ENCODE results near the gene HCFC1. TPM values are rescaled to one million over a fixed set of nuclear protein-coding genes. Genes with fewer than 3 reads are reported as not detected.

Gene HCFC1
- total and polyA plus RNA-seq, 2 of the 8 experiments (the other 6 are each of a cell fraction or from before 2014, with no cell fraction given), result 24.9 to 117 TPM

GRCh38 chrX:153963546-153963945 is 8.1 kb downstream of the HCFC1 start:
- Histone ChIP-seq H3K4me3 (ENCODE audit: extremely low read depth in 1 of 4, insufficient read depth in 2 of 4, low read depth in 3 of 4, low read length in 4 of 4) (no peak overlapping the region), H3K23ac (ENCODE audit: insufficient read length) (no peak overlapping the region), H4K91ac (replicated peaks; ENCODE audit: insufficient read length, low read length) (no peak overlapping the region), H2AFZ (ENCODE audit: low read length) (no peak overlapping the region), H3K9ac (replicated peaks in 1 of 4; ENCODE audit: extremely low read depth in 1 of 4, low read depth in 3 of 4, low read length in 3 of 4) (no peak overlapping the region), H3K4ac (replicated peaks; ENCODE audit: insufficient read length, low read depth, low read length) (no peak overlapping the region), H3K23me2 (ENCODE audit: low read depth, low read length) (no peaks in the 10 kb centered on the region), H2AK5ac (ENCODE audit: low read depth, low read length) (no peak overlapping the region), H4K5ac (ENCODE audit: insufficient read length, low read depth, low read length) (no peak overlapping the region), H3K14ac (ENCODE audit: insufficient read length) (no peak overlapping the region), H4K20me1 (replicated peaks in 1 of 2; ENCODE audit: control insufficient read depth in 1 of 2, insufficient read depth in 2 of 2, low read length in 2 of 2) (peaks cover 8 to 26% of the 10 kb centered on the region in 2 experiments), H2BK20ac (ENCODE audit: low read length) (no peak overlapping the region), H3K79me1 (ENCODE audit: low read depth, low read length) (no peaks in the 10 kb centered on the region; the same call in 1 of the 2 replicates), H2BK15ac (ENCODE audit: low read length) (no peak overlapping the region), H3K56ac (replicated peaks; ENCODE audit: insufficient read length, low read depth, low read length) (no peak overlapping the region), H2BK12ac (ENCODE audit: low read depth, low read length) (no peak overlapping the region), H2BK120ac (replicated peaks; ENCODE audit: low read depth, low read length) (no peak overlapping the region), H3K9me3 (ENCODE audit: insufficient read depth in 2 of 2, low read depth in 1 of 2, low read length in 1 of 2) (no peaks in the 10 kb centered on the region), H3K27ac (ENCODE audit: low read depth, low read length) (no peak overlapping the region), H3K4me2 (ENCODE audit: insufficient read depth in 1 of 2, low read depth in 2 of 2, low read length in 2 of 2) (no peak overlapping the region), H3K36me3 (ENCODE audit: control insufficient read depth in 2 of 4, insufficient read depth in 4 of 4, low read length in 3 of 4) (peaks cover 8 to 52% (median 32%) of the 10 kb centered on the region in 4 experiments), H3K4me1 (replicated peaks in 1 of 4; ENCODE audit: control insufficient read depth in 3 of 4, insufficient read depth in 4 of 4, low read length in 3 of 4) (peaks cover 4 to 17% (median 11%) of the 10 kb centered on the region in 4 experiments; a peak in 6 of 7 replicates), H2BK5ac (ENCODE audit: low read depth, low read length) (no peak overlapping the region), H3K79me2 (ENCODE audit: control insufficient read depth in 1 of 2, insufficient read depth in 2 of 2, low read length in 2 of 2) (peaks cover 31 to 63% of the 10 kb centered on the region in 2 experiments), H3K18ac (ENCODE audit: extremely low read depth, low read length) (no peak overlapping the region), H4K8ac (ENCODE audit: extremely low read depth, insufficient read depth, low read length) (no peak overlapping the region), H3K27me3 (replicated peaks in 1 of 4; ENCODE audit: control insufficient read depth in 3 of 4, extremely low read depth in 1 of 4, insufficient read depth in 3 of 4, low read length in 3 of 4) (no peaks in the 10 kb centered on the region)
- DNase-seq (ENCODE audit: low read depth in 1 of 2, low spot score in 2 of 2) (no peak), FAIRE-seq (no peak)
- WGBS, 2 experiments (ENCODE audit: extremely low coverage in 1 of 2, insufficient coverage in 1 of 2, insufficient read length in 1 of 2, insufficient replicate concordance in 2 of 2, low coverage in 1 of 2, low lambda C conversion rate in 2 of 2, missing lambda C conversion rate in 1 of 2), result 93% methylated on average over 7 of the region's 12 CpGs; no CpG with 5 or more reads in 1 of the 2 experiments
- CTCF ChIA-PET (ENCODE audit: partially characterized antibody), result interaction anchor here (0.9 to 11.2 kb wide), 2 partner anchors 15 to 24 kb away, joined by 6 to 102 read pairs; partner anchors contain the start of gene RENBP
- POLR2A ChIA-PET (ENCODE audit: partially characterized antibody), result interaction anchor here (1.1 to 1.4 kb wide), 3 partner anchors 11 to 35 kb away, joined by 3 read pairs; partner anchors contain the start of gene RENBP
- TF ChIP-seq GTF2F1 (IDR thresholded peaks at IDR 0.05; ENCODE audit: borderline replicate concordance, low read depth, low read length), result no peak
- TF ChIP-seq YY1 (IDR thresholded peaks at IDR 0.05; ENCODE audit: low read depth, low read length), result no peak
- no peak for TF ChIP-seq POLR2A (IDR thresholded peaks at IDR 0.05; ENCODE audit: control extremely low read depth in 1 of 2, low read depth in 2 of 2, low read length in 2 of 2)
- no peak for TF ChIP-seq HDAC2 (IDR thresholded peaks at IDR 0.05; ENCODE audit: borderline replicate concordance in 1 of 2, low read depth in 2 of 2, low read length in 2 of 2)
- TF ChIP-seq CTCF (IDR thresholded peaks at IDR 0.05; ENCODE audit: control extremely low read depth in 1 of 3, insufficient read depth in 1 of 3, low read depth in 1 of 3, low read length in 3 of 3), result no peak
- TF ChIP-seq EP300 (IDR thresholded peaks at IDR 0.05; ENCODE audit: borderline replicate concordance in 1 of 2, low read depth in 2 of 2, low read length in 2 of 2), result no peak
- TF ChIP-seq BACH1 (IDR thresholded peaks at IDR 0.05; ENCODE audit: low read length), result no peak
- no peak for TF ChIP-seq GABPA (IDR thresholded peaks at IDR 0.05; ENCODE audit: borderline replicate concordance, insufficient read depth, low read length)
- no peak for TF ChIP-seq SP2 (IDR thresholded peaks at IDR 0.05; ENCODE audit: low read length)
- no peak for TF ChIP-seq FOSL1 (IDR thresholded peaks at IDR 0.05; ENCODE audit: insufficient read depth, low read depth, low read length)
